Measurements from ENCODE around the gene GP1BA.
"Not testable (repeated sequence)": the region's sequence is repeated elsewhere in the genome, so short reads cannot be mapped to it uniquely, and the experiment has no call there.

Gene GP1BA

GRCh38 chr17:4920351-4921048, 11.6 kb upstream of the GP1BA start:
- DNase-seq = no peak
- Histone ChIP-seq H3K27me3 (no peaks in the 10 kb centered on the region), H3K9me3 (no peaks in the 10 kb centered on the region), H3K36me3 (no peaks in the 10 kb centered on the region), H3K4me3 (ENCODE audit: low read depth, low read length) (no peak overlapping the region), H3K4me1 (no peaks in the 10 kb centered on the region)
- TF ChIP-seq, protein P1, sequence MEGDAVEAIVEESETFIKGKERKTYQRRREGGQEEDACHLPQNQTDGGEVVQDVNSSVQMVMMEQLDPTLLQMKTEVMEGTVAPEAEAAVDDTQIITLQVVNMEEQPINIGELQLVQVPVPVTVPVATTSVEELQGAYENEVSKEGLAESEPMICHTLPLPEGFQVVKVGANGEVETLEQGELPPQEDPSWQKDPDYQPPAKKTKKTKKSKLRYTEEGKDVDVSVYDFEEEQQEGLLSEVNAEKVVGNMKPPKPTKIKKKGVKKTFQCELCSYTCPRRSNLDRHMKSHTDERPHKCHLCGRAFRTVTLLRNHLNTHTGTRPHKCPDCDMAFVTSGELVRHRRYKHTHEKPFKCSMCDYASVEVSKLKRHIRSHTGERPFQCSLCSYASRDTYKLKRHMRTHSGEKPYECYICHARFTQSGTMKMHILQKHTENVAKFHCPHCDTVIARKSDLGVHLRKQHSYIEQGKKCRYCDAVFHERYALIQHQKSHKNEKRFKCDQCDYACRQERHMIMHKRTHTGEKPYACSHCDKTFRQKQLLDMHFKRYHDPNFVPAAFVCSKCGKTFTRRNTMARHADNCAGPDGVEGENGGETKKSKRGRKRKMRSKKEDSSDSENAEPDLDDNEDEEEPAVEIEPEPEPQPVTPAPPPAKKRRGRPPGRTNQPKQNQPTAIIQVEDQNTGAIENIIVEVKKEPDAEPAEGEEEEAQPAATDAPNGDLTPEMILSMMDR (IDR thresholded peaks at IDR 0.05; ENCODE audit: low read depth, low read length) = no peak

DNA sequence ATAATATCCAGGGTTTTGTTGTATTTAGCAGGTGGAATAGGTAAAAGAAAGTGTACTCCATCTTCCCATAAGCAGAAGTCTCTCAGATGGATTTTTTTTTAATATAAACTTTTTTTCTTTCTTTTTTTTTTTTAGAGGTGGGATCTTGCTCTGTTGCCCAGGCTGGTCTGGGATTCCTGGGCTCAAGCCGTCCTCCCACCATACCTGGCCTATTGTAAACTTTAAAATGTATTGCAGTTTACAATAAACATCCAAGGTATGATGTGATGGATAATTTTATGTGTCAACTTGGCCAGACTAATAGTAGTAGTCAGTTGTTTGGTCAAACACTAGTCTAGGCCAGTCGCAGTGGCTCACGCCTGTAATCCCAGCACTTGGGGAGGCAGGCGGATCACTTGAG, 10.8 kb upstream of the GP1BA start:
- no peaks in the 10 kb centered on the region for H3K4me1 ChIP-seq
- DNase-seq = no peak

GRCh38 chr17:4926577-4927335, 5.3 kb upstream of the GP1BA start:
- DNase-seq; H3K4me3 ChIP-seq (ENCODE audit: low read depth, low read length); H3K36me3 ChIP-seq; H3K9me3 ChIP-seq; H3K27me3 ChIP-seq; H3K4me1 ChIP-seq: not testable (repeated sequence)

More for the DNA sequence above, 10.8 kb upstream of the GP1BA start:
- H3K36me3 ChIP-seq = no peaks in the 10 kb centered on the region
- TF ChIP-seq, protein P1 (IDR thresholded peaks at IDR 0.05; ENCODE audit: low read depth, low read length) = no peak
- no peaks in the 10 kb centered on the region for H3K9me3 ChIP-seq
- H3K4me3 ChIP-seq (ENCODE audit: low read depth, low read length) = no peak overlapping the region
- H3K27me3 ChIP-seq = no peaks in the 10 kb centered on the region

- DNase-seq = no peak
- Histone ChIP-seq H3K4me1 (no peaks in the 10 kb centered on the region), H3K27me3 (no peaks in the 10 kb centered on the region), H3K9me3 (no peaks in the 10 kb centered on the region), H3K36me3 (no peaks in the 10 kb centered on the region), H3K4me3 (ENCODE audit: low read depth, low read length) (no peak overlapping the region)
- TF ChIP-seq, protein P1 (IDR thresholded peaks at IDR 0.05; ENCODE audit: low read depth, low read length) = no peak
Measured at GRCh38 chr17:4928881-4929280, 3.2 kb upstream of the GP1BA start.

DNA sequence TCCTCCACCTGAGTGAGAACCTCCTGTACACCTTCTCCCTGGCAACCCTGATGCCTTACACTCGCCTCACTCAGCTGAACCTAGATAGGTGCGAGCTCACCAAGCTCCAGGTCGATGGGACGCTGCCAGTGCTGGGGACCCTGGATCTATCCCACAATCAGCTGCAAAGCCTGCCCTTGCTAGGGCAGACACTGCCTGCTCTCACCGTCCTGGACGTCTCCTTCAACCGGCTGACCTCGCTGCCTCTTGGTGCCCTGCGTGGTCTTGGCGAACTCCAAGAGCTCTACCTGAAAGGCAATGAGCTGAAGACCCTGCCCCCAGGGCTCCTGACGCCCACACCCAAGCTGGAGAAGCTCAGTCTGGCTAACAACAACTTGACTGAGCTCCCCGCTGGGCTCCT, 679 bp downstream of the GP1BA start:
- TF ChIP-seq, protein P1 (IDR thresholded peaks at IDR 0.05; ENCODE audit: low read depth, low read length) = no peak
- Histone ChIP-seq H3K9me3 (no peaks in the 10 kb centered on the region), H3K4me1 (no peaks in the 10 kb centered on the region), H3K4me3 (ENCODE audit: low read depth, low read length) (no peak overlapping the region), H3K27me3 (no peaks in the 10 kb centered on the region), H3K36me3 (no peaks in the 10 kb centered on the region)
- no peak for DNase-seq

DNA sequence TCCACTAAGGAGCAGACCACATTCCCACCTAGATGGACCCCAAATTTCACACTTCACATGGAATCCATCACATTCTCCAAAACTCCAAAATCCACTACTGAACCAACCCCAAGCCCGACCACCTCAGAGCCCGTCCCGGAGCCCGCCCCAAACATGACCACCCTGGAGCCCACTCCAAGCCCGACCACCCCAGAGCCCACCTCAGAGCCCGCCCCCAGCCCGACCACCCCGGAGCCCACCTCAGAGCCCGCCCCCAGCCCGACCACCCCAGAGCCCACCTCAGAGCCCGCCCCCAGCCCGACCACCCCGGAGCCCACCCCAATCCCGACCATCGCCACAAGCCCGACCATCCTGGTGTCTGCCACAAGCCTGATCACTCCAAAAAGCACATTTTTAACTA, 1.6 kb downstream of the GP1BA start:
- no peaks in the 10 kb centered on the region; the same call in 1 of the 2 replicates for H3K36me3 ChIP-seq
- no peak overlapping the region for H3K4me3 ChIP-seq (ENCODE audit: low read depth, low read length)
- H3K27me3 ChIP-seq = no peaks in the 10 kb centered on the region
- H3K9me3 ChIP-seq = no peaks in the 10 kb centered on the region
- DNase-seq = no peak
- no peaks in the 10 kb centered on the region for H3K4me1 ChIP-seq
- TF ChIP-seq, protein P1 (IDR thresholded peaks at IDR 0.05; ENCODE audit: low read depth, low read length) = no peak

Data from BE2C (cell line).